ENCODE measurements around the gene SCYL1.

GRCh38 chr11:65558002-65558929 lies 33.4 kb downstream of the SCYL1 start, which contains the start of gene LTBP3:
- TF ChIP-seq CTCF (IDR thresholded peaks at IDR 0.05; ENCODE audit: low read depth, low read length) (no peak), EZH2phosphoT487 (IDR thresholded peaks at IDR 0.05; ENCODE audit: low read depth) (no peak)

Measured in OCI-LY3 (cell line).